H1 (cell line): ENCODE results near the gene GPC3. TPM values are rescaled to one million over a fixed set of nuclear protein-coding genes. Genes with fewer than 3 reads are reported as not detected.

ENCODE experiments used
- CTCF ChIA-PET: fragments of 300-600 bp; sonication (Branson Sonifier 250); formaldehyde crosslinking; loops from one replicate; lab custom pipeline; 2021; ENCODE audit not compliant: partially characterized antibody; lab: Charles Lee
- POLR2A ChIA-PET: fragments of 300-600 bp; sonication (Branson Sonifier 250); formaldehyde crosslinking; loops from one replicate; lab custom pipeline; 2021; ENCODE audit warnings: inconsistent platforms; ENCODE audit not compliant: partially characterized antibody; lab: Charles Lee
- DNase-seq, 2 experiments: peaks; one replicate each; pipeline versions ENCODE4 v3.0.0 to v3.0.0-alpha.2; 2010 to 2022; ENCODE audit warnings: low spot score in 2 of 2, low read depth in 1 of 2, mixed read lengths in 1 of 2
- FAIRE-seq: peaks from 2 replicates; lab custom pipeline; 2011; peaks lifted over from hg19 to GRCh38; lab: Jason Lieb, UNC
- H2AFZ ChIP-seq: 2 replicates; pipeline ENCODE4 v1.8.1; 2012; ENCODE audit warnings: low read length, inconsistent platforms
- H2AK5ac ChIP-seq: 2 replicates; pipeline ENCODE4 v1.6.1; 2013; ENCODE audit warnings: low read depth, low read length
- H2BK120ac ChIP-seq: replicated peaks from 2 replicates; pipeline ENCODE3; 2013; ENCODE audit warnings: low read depth, low read length, inconsistent platforms
- H2BK12ac ChIP-seq: 2 replicates; pipeline ENCODE4 v1.6.1; 2013; ENCODE audit warnings: low read depth, low read length
- H2BK15ac ChIP-seq: 2 replicates; pipeline ENCODE4 v1.6.1; 2013; ENCODE audit warnings: low read length
- H2BK20ac ChIP-seq: 2 replicates; pipeline ENCODE4 v1.6.1; 2013; ENCODE audit warnings: low read length
- H2BK5ac ChIP-seq: 2 replicates; pipeline ENCODE4 v1.6.1; 2013; ENCODE audit warnings: low read depth, low read length
- H3K14ac ChIP-seq: 2 replicates; pipeline ENCODE4 v1.6.1; 2013; ENCODE audit warnings: inconsistent platforms; ENCODE audit not compliant: insufficient read length
- H3K18ac ChIP-seq: 2 replicates; pipeline ENCODE4 v1.6.1; 2013; ENCODE audit warnings: low read length; ENCODE audit errors: extremely low read depth
- H3K23ac ChIP-seq: 2 replicates; pipeline ENCODE4 v1.6.1; 2013; ENCODE audit warnings: inconsistent platforms; ENCODE audit not compliant: insufficient read length
- H3K23me2 ChIP-seq: 2 replicates; pipeline ENCODE4 v1.6.1; 2013; ENCODE audit warnings: low read depth, low read length
- H3K27ac ChIP-seq: 2 replicates; pipeline ENCODE4 v1.6.1; 2011; ENCODE audit warnings: low read depth, low read length, inconsistent platforms
- H3K27me3 ChIP-seq, 4 experiments: replicated peaks in 1 of 4; 1 replicate in 1 of 4; 2 replicates in 3 of 4; pipeline versions ENCODE4 v1.6.1 to v1.8.1; 2011 to 2013; ENCODE audit warnings: low read length in 3 of 4, mild to moderate bottlenecking in 3 of 4, inconsistent platforms in 2 of 4, mixed read lengths in 2 of 4, moderate library complexity in 1 of 4; ENCODE audit not compliant: control insufficient read depth in 3 of 4, insufficient read depth in 3 of 4; ENCODE audit errors: extremely low read depth in 1 of 4
- H3K36me3 ChIP-seq, 4 experiments: 2 replicates each; pipeline versions ENCODE4 v1.6.1 to v1.8.1; 2011 to 2013; ENCODE audit warnings: mild to moderate bottlenecking in 4 of 4, low read length in 3 of 4, moderate library complexity in 2 of 4, control low read depth in 1 of 4, inconsistent platforms in 1 of 4; ENCODE audit not compliant: insufficient read depth in 4 of 4, control insufficient read depth in 2 of 4
- H3K4ac ChIP-seq: replicated peaks from 2 replicates; pipeline ENCODE3; 2013; ENCODE audit warnings: low read length, low read depth, mixed read lengths, inconsistent platforms; ENCODE audit not compliant: insufficient read length
- H3K4me1 ChIP-seq, 4 experiments: replicated peaks in 1 of 4; 1 replicate in 1 of 4; 2 replicates in 3 of 4; pipeline versions ENCODE4 v1.6.1 to v1.8.1; 2011 to 2013; ENCODE audit warnings: low read length in 3 of 4, inconsistent platforms in 2 of 4, mixed read lengths in 1 of 4; ENCODE audit not compliant: insufficient read depth in 4 of 4, control insufficient read depth in 3 of 4
- H3K4me2 ChIP-seq, 2 experiments: 2 replicates each; pipeline versions ENCODE4 v1.6.1 to v1.8.1; 2011 to 2013; ENCODE audit warnings: low read depth in 2 of 2, low read length in 2 of 2, control low read depth in 1 of 2, inconsistent platforms in 1 of 2, mild to moderate bottlenecking in 1 of 2; ENCODE audit not compliant: insufficient read depth in 1 of 2
- H3K4me3 ChIP-seq, 4 experiments: fragments of 200-600, 300-600 bp in 1 of 4; sonication (generic), shearing (Covaris generic), sonication (Bioruptor Twin) in 1 of 4; 2 replicates each; pipeline versions ENCODE4 v1.5.1 to v1.8.1; 2011 to 2016; ENCODE audit warnings: low read length in 4 of 4, low read depth in 3 of 4, control low read depth in 2 of 4, inconsistent platforms in 2 of 4, mild to moderate bottlenecking in 2 of 4, mixed read lengths in 1 of 4, moderate library complexity in 1 of 4; ENCODE audit not compliant: insufficient read depth in 2 of 4; ENCODE audit errors: extremely low read depth in 1 of 4
- H3K56ac ChIP-seq: replicated peaks from 2 replicates; pipeline ENCODE3; 2013; ENCODE audit warnings: low read depth, mild to moderate bottlenecking, mixed read lengths, low read length, inconsistent platforms; ENCODE audit not compliant: insufficient read length
- H3K79me1 ChIP-seq: 2 replicates; pipeline ENCODE4 v1.6.1; 2013; ENCODE audit warnings: low read depth, low read length, control low read depth
- H3K79me2 ChIP-seq, 2 experiments: 2 replicates each; pipeline versions ENCODE4 v1.6.1 to v1.8.1; 2012 to 2013; ENCODE audit warnings: low read length in 2 of 2, mild to moderate bottlenecking in 2 of 2, inconsistent platforms in 1 of 2; ENCODE audit not compliant: insufficient read depth in 2 of 2, control insufficient read depth in 1 of 2
- H3K9ac ChIP-seq, 4 experiments: replicated peaks in 1 of 4; 1 replicate in 1 of 4; 2 replicates in 3 of 4; pipeline versions ENCODE4 v1.6.1 to v1.8.1; 2011 to 2013; ENCODE audit warnings: low read depth in 3 of 4, low read length in 3 of 4, control low read depth in 2 of 4, mild to moderate bottlenecking in 2 of 4, moderate library complexity in 2 of 4, inconsistent platforms in 1 of 4; ENCODE audit errors: extremely low read depth in 1 of 4
- H3K9me3 ChIP-seq, 2 experiments: 2 replicates each; pipeline versions ENCODE4 v1.6.1 to v1.8.1; 2012 to 2013; ENCODE audit warnings: mild to moderate bottlenecking in 2 of 2, moderate library complexity in 2 of 2, control low read depth in 1 of 2, inconsistent platforms in 1 of 2, low read depth in 1 of 2, low read length in 1 of 2, mixed read lengths in 1 of 2; ENCODE audit not compliant: insufficient read depth in 2 of 2
- H4K20me1 ChIP-seq, 2 experiments: replicated peaks in 1 of 2; 2 replicates each; pipeline versions ENCODE3 to v1.8.1; 2011 to 2013; ENCODE audit warnings: inconsistent platforms in 2 of 2, low read length in 2 of 2, mild to moderate bottlenecking in 1 of 2; ENCODE audit not compliant: insufficient read depth in 2 of 2, control insufficient read depth in 1 of 2
- H4K5ac ChIP-seq: 2 replicates; pipeline ENCODE4 v1.6.1; 2013; ENCODE audit warnings: low read length, low read depth, mixed read lengths, inconsistent platforms; ENCODE audit not compliant: insufficient read length
- H4K8ac ChIP-seq: 2 replicates; pipeline ENCODE4 v1.8.0; 2013; ENCODE audit warnings: mild to moderate bottlenecking, moderate library complexity, low read length, inconsistent platforms; ENCODE audit not compliant: insufficient read depth; ENCODE audit errors: extremely low read depth
- H4K91ac ChIP-seq: replicated peaks from 2 replicates; pipeline ENCODE3; 2013; ENCODE audit warnings: low read length, mixed read lengths, inconsistent platforms; ENCODE audit not compliant: insufficient read length
- WGBS, 2 experiments: shearing (Covaris generic) in 1 of 2; methylation state at CpG; one replicate each; pipeline versions ENCODE4 v1.1.6 to v1.1.7; 2013 to 2015; ENCODE audit warnings: low lambda C conversion rate in 2 of 2, mixed read lengths in 2 of 2, inconsistent platforms in 1 of 2, low coverage in 1 of 2, missing lambda C conversion rate in 1 of 2; ENCODE audit not compliant: insufficient replicate concordance in 2 of 2, insufficient coverage in 1 of 2, insufficient read length in 1 of 2; ENCODE audit errors: extremely low coverage in 1 of 2, missing lambda C conversion rate in 1 of 2; 5-methylcytosine and 5-hydroxymethylcytosine counted together
- polyA plus RNA-seq, 7 experiments: library from polyadenylated mRNA; depleted of rRNA in 3 of 7; stranded (reverse) in 5 of 7; unstranded in 2 of 7; fragments of >200 nt in 5 of 7; fragments of 200-250 nt in 2 of 7; gene quantifications; 1 replicate in 5 of 7; 2 replicates in 1 of 7; 4 replicates in 1 of 7; pipeline versions ENCODE4 v1.2.1 to v1.2.3, GENCODE V29; 2011 to 2013; ENCODE audit warnings: missing spikeins in 2 of 7, mixed read lengths in 2 of 7
- total RNA-seq: library from RNA; stranded (reverse); fragmentation: NEBNext Ultra II Directional; extraction: Animal tissue kit (Norgen Biotek cat#: 25700); gene quantifications from 2 replicates; pipeline ENCODE4 v1.2.1, GENCODE V29; 2021

The GPC3 gene
- total and polyA plus RNA-seq, 2 of the 8 experiments (the other 6 are each of a cell fraction or from before 2014, with no cell fraction given), result 64.8 to 71.9 TPM

GRCh38 chrX:133854290-133854689 lies 131.1 kb downstream of the GPC3 start:
- Histone ChIP-seq H3K79me2 (no peaks in the 10 kb centered on the region), H3K18ac (no peak overlapping the region), H2BK20ac (no peak overlapping the region), H3K23me2 (no peaks in the 10 kb centered on the region), H3K4me3 (no peak overlapping the region), H3K79me1 (no peaks in the 10 kb centered on the region), H4K20me1 (no peaks in the 10 kb centered on the region), H3K14ac (no peak overlapping the region), H4K91ac (no peak overlapping the region), H3K9ac (no peak overlapping the region), H3K23ac (no peak overlapping the region), H3K9me3 (no peaks in the 10 kb centered on the region), H3K36me3 (no peaks in the 10 kb centered on the region), H2AK5ac (no peak overlapping the region), H3K4ac (no peak overlapping the region), H3K4me2 (no peak overlapping the region), H4K8ac (no peak overlapping the region), H3K27ac (no peak overlapping the region), H3K56ac (no peak overlapping the region), H2BK5ac (no peak overlapping the region), H3K4me1 (no peaks in the 10 kb centered on the region), H2BK15ac (no peak overlapping the region), H3K27me3 (no peaks in the 10 kb centered on the region), H4K5ac (no peak overlapping the region), H2BK12ac (no peak overlapping the region), H2AFZ (no peak overlapping the region), H2BK120ac (no peak overlapping the region)
- FAIRE-seq (no peak), DNase-seq (no peak)
- ChIA-PET POLR2A (no interaction called here), CTCF (interaction anchor here (0.6 to 1.6 kb wide), 6 partner anchors 13 to 686 kb away, joined by 3 to 7 read pairs (median 4); no protein-coding TSS in a partner anchor)
- 92% methylated on average over 2 of the region's 2 CpGs; no CpG with 5 or more reads in 1 of the 2 experiments for WGBS, 2 experiments
